Stromal cell of bone marrow (primary cell): ENCODE measurements around the gene CLNK.

Experiments
- DNase-seq: peaks from one replicate; pipeline ENCODE4 v3.0.0-alpha.2; 2012; ENCODE audit warnings: low read depth

CLNK gene

DNA sequence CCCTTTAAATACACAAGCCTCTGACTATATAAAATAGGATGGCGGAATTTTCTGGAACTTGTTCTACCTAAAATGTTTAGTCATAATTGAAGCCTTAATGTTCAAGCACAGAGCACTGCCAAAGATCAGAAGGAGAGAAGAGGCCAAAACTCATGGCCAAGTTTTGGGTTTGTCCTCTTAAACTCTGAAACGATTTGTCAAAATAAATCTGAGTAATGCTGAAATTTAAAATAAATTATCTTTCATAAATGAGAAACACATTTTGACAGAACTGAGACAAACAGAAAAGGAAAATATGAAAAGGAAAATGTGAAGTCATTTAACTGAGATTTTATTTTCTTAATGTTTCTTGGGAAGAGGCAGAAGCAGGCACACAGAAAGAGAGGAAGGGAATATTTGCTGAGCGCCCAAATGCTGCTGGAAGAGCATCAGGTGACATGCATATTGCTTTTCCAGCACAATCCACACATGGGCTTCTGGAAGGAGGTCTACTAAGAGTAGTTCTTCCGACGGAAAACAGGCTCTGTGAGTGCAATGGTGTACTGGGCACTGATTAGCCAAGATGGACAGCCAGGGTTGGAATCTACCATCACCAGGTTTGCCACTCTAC, 179.9 kb downstream of the CLNK start:
- DNase-seq: no peak

DNA sequence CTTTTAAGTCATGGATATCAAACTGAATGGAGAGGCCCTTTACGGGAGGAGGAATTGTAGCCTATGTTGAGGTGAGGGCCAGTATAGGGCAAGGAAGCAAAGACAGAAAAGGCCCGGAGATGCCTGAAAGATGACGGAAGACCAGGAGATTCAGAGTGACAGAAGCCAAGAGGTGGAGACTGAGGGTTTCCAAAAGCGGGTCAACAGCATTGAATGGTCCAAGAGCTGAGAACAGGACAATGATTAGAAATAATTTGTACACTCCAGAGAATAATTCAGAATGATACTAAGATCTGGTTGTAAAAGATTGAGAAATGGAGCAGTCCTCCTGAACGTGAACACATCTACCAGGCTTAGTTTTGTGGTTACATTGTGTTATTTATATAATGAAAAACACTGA, 181.9 kb downstream of the CLNK start:
- no peak for DNase-seq

DNA sequence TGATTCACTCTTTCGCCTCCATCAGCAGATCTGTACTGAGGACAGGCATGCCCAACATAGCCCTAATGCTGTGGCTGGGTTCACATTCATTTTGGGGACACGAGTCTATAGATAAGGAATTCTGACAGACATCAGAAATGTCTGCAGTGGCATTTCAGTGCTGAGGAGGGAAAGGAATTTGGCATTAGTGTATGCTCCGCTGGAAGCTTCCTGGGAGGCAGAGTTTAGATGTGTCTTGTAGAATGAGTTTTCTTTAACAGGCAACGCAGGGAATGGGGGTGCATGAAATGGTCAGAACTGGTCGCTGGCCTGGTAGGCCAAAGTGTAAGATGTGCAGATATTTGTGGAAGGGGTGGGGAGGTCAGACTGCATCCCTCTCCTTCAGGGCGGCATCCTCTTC, 183.8 kb downstream of the CLNK start:
- no peak for DNase-seq

DNA sequence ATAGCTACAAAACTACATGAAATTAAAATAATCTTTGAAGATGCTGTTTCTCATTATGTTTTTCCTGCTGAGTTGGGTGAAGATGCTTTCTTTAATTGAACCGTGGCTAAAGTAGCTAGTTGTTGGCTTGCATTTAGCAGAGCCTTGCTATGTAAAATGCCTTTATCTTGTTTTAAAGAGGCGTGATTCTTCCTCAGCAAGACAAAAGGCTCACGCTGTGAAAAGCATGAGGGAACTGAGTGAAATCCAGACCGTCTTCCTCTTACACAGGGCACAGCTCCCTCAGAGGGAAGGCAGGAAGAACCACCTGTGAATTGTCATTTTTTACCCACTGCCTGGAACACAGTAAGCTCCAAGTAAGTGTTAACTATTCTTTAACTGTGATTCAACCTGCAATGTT, 188.4 kb downstream of the CLNK start:
- no peak for DNase-seq

DNA sequence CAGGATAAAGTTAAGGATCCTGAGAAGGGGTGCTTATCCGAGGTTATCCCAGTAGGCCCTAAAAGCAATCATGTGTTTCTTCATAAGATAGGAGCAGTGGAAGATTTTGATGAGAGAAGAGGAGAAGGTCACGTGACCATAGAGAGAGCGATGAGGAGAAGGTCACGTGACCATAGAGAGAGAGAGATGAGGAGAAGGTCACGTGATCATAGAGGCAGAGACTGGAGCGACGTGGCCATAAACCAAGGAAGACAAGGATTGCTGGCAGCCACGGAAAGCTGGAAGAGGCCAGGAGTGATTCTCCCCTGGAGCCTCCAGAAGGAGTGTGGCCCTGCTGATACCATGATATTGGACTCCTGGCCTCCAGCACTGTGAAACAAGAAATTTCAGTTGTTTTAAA, 188.9 kb downstream of the CLNK start:
- no peak for DNase-seq

- no peak for DNase-seq
Observed at GRCh38 chr4:10492464-10492863, 192.1 kb downstream of the CLNK start.

- no peak for DNase-seq
Observed at GRCh38 chr4:10491401-10491800, 193.2 kb downstream of the CLNK start.

- no peak for DNase-seq
Observed at GRCh38 chr4:10490996-10491395, 193.6 kb downstream of the CLNK start.

DNA sequence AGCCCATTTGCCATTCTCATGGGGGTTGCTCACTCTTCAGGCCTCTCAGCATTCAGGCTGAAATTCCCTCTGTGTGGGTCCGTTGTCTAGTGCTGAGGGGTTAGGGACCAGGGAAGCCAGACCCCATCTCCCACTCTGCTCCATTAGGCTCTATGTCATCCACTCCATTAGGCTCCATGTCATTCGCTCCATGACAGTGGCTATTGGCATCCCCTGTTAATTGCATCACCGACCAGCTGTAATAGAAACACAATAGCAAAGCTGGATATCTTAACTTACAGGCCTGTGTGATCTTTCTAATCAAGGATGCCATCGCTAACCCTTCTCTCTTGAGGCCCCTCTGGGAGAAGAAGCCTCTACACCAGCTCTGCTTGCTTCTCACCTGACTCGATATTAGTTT, 201.7 kb downstream of the CLNK start:
- no peak for DNase-seq

- DNase-seq: no peak
Observed at GRCh38 chr4:10480616-10481015, 204.0 kb downstream of the CLNK start.

DNA sequence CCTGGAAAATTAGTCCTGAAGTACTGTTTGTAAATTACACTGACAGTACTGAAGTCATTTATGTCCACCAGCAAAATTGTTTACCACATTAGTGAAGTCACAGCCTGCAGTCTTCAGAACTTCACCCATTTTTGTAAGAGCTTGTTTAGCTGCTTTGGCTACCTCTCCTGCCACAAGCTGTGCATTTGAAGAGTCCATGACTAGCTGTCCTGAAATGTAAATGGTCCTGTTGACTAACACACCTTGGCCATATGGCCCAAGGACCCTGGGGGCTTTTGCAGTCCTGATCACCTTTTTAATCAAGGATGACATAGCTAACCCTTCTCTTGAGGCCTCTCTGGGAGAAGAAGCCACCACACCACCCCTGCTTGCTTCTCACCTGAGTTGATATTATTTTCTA, 205.9 kb downstream of the CLNK start:
- DNase-seq: no peak

DNA sequence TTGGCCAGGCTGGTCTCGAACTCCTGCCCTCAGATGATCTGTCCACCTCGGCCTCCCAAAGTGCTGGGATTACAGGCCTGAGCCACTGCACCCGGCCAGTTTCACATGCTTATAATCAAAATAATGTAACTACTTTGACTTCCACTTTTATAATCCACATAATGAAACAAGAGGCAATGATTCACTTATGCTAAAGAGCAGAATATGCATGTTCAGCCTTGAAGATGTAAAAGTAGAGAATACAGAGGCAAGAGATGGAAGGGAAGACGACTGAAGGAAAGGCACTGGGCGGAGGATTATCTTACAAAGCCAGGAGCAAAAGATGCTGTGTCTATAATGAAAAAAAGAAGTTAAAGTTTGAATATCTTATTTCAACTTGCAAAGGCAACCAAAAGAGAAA, 214.1 kb downstream of the CLNK start:
- no peak for DNase-seq

- no peak for DNase-seq
Observed at GRCh38 chr4:10466161-10466560, 218.4 kb downstream of the CLNK start.

GRCh38 chr4:10462876-10463275, 221.7 kb downstream of the CLNK start:
- DNase-seq: no peak

DNA sequence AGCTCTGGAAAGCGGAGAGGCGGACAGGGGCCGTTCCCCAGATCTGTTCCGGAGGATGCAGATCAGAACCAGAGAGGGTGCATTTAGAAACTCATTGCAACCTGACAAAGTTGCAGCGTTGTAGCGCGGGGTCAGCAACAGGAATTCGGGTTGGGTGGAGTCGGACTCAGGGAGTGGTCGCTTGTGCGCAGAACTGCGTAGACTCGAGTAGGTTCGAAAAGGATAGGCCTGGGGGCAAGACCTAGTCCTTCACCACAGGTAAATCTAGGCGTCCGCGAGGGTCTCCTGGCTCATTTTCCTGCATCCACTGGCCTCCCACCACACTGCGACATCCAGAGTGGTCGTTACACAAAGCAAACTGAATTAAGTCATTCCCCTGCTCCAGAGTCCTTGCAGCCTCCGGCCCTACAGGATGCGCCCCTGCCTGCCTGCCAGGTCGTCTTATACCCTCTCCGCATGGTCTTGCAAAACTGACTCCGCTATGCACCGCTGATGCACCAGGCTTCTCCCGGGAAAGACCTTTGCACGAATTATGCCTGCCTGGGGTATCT, 222.6 kb downstream of the CLNK start:
- DNase-seq: no peak

DNA sequence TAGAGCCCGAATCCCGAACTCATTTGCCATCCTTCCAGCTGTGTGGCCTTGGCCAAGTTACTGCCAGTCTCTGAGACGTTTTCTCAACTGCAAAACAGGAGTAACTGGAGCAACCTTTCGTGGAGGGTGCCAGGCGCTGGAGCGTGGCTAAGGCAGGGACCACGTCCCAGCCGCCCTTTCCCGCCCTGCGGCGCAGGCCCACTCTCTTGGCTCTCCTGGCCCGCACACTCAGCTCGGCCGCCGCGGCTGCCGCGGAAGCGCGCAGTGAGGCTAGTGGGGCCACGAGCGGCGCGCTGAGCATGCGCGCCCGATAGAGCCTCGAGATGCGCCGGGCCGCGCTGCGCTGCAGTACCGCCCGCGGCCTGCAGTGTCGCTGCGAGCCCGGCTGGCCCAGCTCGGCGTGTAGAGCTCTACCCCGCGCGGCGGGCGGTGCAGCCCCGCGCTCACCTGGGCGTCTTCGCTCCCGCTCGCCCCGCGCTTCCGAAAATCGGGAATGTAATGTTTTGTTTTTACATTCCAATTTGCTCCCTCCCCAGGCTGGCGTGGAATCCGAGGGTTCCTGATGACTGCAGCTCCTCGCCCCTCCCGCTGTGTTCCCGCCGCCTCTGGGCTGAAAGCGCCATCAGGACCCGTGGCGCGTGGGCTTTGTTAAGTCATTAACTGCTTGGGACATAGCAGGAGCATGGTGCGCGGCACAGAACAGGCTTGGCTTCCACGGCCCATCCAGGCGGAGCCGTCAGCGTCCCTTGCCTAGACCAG, 223.3 kb downstream of the CLNK start:
- DNase-seq: no peak

GRCh38 chr4:10460313-10461047, 224.1 kb downstream of the CLNK start:
- no peak for DNase-seq

GRCh38 chr4:10459305-10459704, 225.3 kb downstream of the CLNK start:
- DNase-seq: no peak

- no peak for DNase-seq
Observed at GRCh38 chr4:10458177-10458576, 226.4 kb downstream of the CLNK start.

DNA sequence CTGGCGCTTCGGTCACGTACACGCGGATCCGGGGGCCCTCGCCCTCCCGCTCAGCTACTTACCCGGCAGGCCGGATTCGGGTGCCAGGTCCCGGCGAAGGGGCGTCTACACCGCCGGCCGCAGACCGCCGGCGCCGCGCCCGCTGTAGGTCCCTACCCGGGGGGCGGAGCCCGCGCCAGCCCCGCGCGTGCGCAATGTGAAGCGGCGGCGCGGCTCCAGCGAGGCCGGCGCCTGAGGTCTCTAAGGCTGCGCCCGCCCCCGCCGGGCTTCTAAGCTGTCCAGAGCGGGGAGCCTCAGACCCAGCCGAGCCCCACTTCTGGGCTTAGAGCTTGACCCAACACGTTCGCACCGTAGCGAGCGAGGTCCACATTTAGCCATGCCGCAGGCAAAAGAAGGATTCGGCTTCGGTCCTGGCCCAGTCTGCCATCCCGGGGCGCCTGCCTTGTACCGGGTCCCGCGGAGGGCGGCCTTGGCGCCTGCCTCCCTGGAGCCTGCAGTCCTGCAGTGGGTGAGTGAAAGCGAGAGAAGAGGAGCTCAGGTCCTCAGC, 227.2 kb downstream of the CLNK start, which contains the start of gene ZNF518B:
Gene ZNF518B, minus strand, starts transcription at position 172 of the 547 bp plus-strand sequence. CDS start 11,098 bp downstream, outside the sequence.
- DNase-seq: peak; percentile 18

DNA sequence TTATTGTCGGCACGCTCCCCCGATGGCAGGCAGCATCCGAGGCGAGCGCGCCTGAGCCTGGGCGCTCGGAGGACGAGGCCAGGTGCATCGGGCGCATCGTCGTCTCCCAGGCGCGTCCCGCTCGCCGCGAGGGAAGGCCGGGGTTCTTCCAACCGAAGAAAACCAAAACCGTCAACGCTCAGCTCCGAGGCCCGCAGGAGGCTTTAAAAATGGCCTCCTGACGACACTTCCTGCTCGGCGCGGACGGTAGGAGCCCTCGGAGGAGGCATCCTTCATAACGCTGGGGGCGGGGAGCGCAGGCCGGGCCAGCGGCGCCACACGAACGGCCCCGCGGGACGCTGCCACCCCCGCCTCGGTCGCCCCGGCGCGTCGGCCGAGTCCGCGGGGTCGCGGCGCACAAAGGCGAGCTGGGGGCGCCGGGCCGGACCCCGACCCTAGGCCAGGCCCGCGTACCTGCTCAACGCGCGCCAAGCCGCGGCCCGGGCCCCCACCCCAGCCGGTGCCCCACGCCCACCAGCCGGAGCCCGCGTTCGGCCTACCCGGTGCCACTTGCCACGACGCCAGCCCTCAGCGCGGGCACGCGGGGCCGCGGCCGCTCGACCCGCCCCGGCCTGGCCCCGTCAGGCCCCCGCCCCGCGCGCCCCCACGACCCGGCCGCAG, 227.8 kb downstream of the CLNK start:
- peak; percentile 21 for DNase-seq

DNA sequence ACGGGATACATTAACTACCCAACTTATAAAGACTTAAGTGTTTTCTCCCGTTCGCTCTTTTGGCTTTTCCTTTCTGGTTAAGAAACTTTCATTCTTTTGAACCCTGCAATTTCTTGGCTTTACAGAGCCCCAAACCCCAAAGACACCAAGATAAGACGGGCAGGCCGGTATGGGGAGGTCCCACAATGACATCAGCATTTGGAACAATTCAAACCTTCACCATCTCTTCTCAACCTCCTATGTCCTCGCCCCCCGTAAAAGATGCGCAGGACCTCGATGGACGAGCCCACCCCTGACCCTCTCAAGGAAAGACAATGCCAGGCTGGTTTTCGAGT, 228.3 kb downstream of the CLNK start:
- no peak for DNase-seq
